Stomach (tissue), 4 donors: Measurements from ENCODE around the gene CLDN1.

ENCODE experiments used
- CTCF ChIP-seq, 7 experiments: fragments of 450-650 bp in 4 of 7; fragments of 200-600 bp in 3 of 7; sonication (generic) in 3 of 7; IDR thresholded peaks; one replicate each; pipeline ENCODE4 v1.5.1; 2016 to 2019; ENCODE audit warnings: antibody characterized with exemption in 7 of 7, control low read depth in 2 of 7, mild to moderate bottlenecking in 1 of 7
- POLR2A ChIP-seq, 4 donors: fragments of 450-650 bp; IDR thresholded peaks; one replicate each; pipeline ENCODE4 v1.6.1; 2016; ENCODE audit warnings: antibody characterized with exemption in 4 of 4, control low read depth in 2 of 4, mild to moderate bottlenecking in 1 of 4, moderate library complexity in 1 of 4

- no peak for TF ChIP-seq CTCF (IDR thresholded peaks at IDR 0.05)
- no peak for TF ChIP-seq POLR2A (IDR thresholded peaks at IDR 0.05)
These were observed 16.2 kb downstream of the CLDN1 start for GRCh38 chr3:190306026-190306425.
